ENCODE measurements around the gene WDR44.
"Not testable (repeated sequence)": the region's sequence is repeated elsewhere in the genome, so short reads cannot be mapped to it uniquely, and the experiment has no call there.

The WDR44 gene

GRCh38 chrX:118480172-118480571, 134.3 kb downstream of the WDR44 start:
- TF ChIP-seq, protein P1, sequence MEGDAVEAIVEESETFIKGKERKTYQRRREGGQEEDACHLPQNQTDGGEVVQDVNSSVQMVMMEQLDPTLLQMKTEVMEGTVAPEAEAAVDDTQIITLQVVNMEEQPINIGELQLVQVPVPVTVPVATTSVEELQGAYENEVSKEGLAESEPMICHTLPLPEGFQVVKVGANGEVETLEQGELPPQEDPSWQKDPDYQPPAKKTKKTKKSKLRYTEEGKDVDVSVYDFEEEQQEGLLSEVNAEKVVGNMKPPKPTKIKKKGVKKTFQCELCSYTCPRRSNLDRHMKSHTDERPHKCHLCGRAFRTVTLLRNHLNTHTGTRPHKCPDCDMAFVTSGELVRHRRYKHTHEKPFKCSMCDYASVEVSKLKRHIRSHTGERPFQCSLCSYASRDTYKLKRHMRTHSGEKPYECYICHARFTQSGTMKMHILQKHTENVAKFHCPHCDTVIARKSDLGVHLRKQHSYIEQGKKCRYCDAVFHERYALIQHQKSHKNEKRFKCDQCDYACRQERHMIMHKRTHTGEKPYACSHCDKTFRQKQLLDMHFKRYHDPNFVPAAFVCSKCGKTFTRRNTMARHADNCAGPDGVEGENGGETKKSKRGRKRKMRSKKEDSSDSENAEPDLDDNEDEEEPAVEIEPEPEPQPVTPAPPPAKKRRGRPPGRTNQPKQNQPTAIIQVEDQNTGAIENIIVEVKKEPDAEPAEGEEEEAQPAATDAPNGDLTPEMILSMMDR (conservative IDR thresholded peaks at IDR 0.05; ENCODE audit: low read depth, low read length) = no peak
- Histone ChIP-seq H3K4me1 (ENCODE audit: low read depth, poor library complexity, severe bottlenecking) (no peaks in the 10 kb centered on the region), H3K36me3 (ENCODE audit: insufficient read depth) (no peaks in the 10 kb centered on the region), H3K4me3 (IDR thresholded peaks at IDR 0.05; ENCODE audit: insufficient read depth, low read depth, low read length) (no peak overlapping the region), H2AFZ (ENCODE audit: low read depth) (no peak overlapping the region), H3K27me3 (ENCODE audit: insufficient read depth, low read depth) (no peaks in the 10 kb centered on the region), H3K9ac (no peak overlapping the region), H4K20me1 (ENCODE audit: insufficient read depth) (no peaks in the 10 kb centered on the region), H3K79me2 (ENCODE audit: insufficient read depth, low read depth) (no peaks in the 10 kb centered on the region), H3K4me2 (no peak overlapping the region), H3K27ac (no peak overlapping the region)

- not testable (repeated sequence) for H3K27ac ChIP-seq; H3K4me2 ChIP-seq; H2AFZ ChIP-seq (ENCODE audit: low read depth); H3K4me1 ChIP-seq (ENCODE audit: low read depth, poor library complexity, severe bottlenecking); H3K4me3 ChIP-seq (IDR thresholded peaks at IDR 0.05; ENCODE audit: insufficient read depth, low read depth, low read length); H3K36me3 ChIP-seq (ENCODE audit: insufficient read depth); H4K20me1 ChIP-seq (ENCODE audit: insufficient read depth); H3K9ac ChIP-seq; H3K27me3 ChIP-seq (ENCODE audit: insufficient read depth, low read depth); H3K79me2 ChIP-seq (ENCODE audit: insufficient read depth, low read depth)
Measured at GRCh38 chrX:118482384-118482783, 136.5 kb downstream of the WDR44 start.

DNA sequence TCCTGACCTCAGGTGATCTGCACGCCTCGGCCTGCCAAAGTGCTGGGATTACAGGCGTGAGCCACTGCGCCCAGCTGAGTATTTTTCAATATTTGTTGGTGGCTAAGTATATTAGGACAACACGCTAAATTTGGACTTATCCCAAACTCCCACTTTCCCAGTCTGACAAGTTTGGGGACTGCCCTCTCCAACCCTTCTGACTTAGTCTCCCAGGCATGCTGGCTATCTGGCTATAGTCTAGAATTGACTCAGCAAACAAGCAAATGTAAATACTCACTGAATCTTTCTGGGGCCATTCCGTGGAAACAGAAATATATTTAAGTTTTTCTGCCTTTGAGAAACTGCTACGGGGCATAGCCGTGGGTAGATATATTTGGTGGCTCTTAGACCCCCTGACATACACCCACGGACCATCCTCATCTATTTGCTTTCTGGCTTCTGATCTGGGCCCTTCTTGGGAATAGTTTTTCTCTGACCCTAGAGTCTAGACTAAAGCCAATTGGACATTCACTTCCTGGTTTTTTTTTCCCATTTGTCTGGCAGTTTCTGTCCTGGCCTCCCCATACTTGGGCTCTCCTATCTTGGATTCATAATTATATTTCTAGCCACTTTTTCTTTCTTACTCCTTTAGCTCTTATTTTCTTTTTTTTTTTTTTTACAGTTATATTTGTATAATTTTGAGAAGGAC, 138.5 kb downstream of the WDR44 start:
- TF ChIP-seq, protein P1 (conservative IDR thresholded peaks at IDR 0.05; ENCODE audit: low read depth, low read length) = no peak
- Histone ChIP-seq H2AFZ (ENCODE audit: low read depth) (no peak overlapping the region), H3K4me1 (ENCODE audit: low read depth, poor library complexity, severe bottlenecking) (no peaks in the 10 kb centered on the region), H4K20me1 (ENCODE audit: insufficient read depth) (no peaks in the 10 kb centered on the region), H3K36me3 (ENCODE audit: insufficient read depth) (no peaks in the 10 kb centered on the region), H3K4me2 (no peak overlapping the region), H3K79me2 (ENCODE audit: insufficient read depth, low read depth) (no peaks in the 10 kb centered on the region), H3K4me3 (IDR thresholded peaks at IDR 0.05; ENCODE audit: insufficient read depth, low read depth, low read length) (no peak overlapping the region), H3K27me3 (ENCODE audit: insufficient read depth, low read depth) (no peaks in the 10 kb centered on the region), H3K27ac (no peak overlapping the region), H3K9ac (no peak overlapping the region)

DNA sequence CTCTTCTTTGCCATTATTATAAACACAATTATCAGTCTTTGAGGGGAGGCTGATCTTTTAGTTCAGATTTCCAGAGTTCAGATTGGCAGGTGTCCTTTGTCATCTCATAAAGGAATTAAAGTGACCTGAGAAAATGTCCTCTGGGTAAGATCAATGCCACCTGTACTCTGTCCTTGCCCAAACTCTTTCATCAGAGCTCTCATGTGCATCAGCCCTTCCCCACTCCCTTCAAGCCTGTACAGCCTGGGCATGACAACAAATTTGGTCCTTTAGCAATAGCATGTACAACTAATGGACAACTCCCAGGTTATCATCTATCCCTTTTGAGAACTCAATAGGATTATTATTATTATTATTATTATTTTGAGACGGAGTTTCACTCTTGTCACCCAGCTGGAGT, 140.8 kb downstream of the WDR44 start:
- not testable (repeated sequence) for H4K20me1 ChIP-seq (ENCODE audit: insufficient read depth); H3K4me1 ChIP-seq (ENCODE audit: low read depth, poor library complexity, severe bottlenecking); H3K79me2 ChIP-seq (ENCODE audit: insufficient read depth, low read depth); H3K4me3 ChIP-seq (IDR thresholded peaks at IDR 0.05; ENCODE audit: insufficient read depth, low read depth, low read length); H3K9ac ChIP-seq; H3K4me2 ChIP-seq; H3K27ac ChIP-seq; H3K36me3 ChIP-seq (ENCODE audit: insufficient read depth); H2AFZ ChIP-seq (ENCODE audit: low read depth); H3K27me3 ChIP-seq (ENCODE audit: insufficient read depth, low read depth)

DNA sequence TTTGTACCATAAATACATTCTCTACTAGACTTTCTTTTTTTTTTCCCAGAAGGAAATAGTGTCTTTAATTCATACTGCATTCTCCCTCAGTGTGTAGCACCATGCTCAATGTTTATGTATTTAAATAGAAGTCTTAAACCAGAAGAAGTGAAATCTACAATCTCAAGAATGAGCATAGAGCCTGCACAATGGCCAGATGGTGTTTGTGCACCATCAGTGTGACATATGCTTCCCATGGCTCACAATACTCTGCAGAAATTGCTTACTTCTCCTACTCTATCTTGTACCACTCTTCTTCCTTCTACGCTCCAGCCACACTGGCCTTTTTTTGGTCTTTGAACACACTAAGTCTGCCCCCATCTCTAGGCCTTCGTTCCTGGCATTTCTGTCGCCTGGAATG, 147.1 kb downstream of the WDR44 start:
- H3K27ac ChIP-seq = no peak overlapping the region
- H4K20me1 ChIP-seq (ENCODE audit: insufficient read depth) = no peaks in the 10 kb centered on the region
- no peaks in the 10 kb centered on the region for H3K36me3 ChIP-seq (ENCODE audit: insufficient read depth)
- no peak overlapping the region for H3K9ac ChIP-seq
- TF ChIP-seq, protein P1 (conservative IDR thresholded peaks at IDR 0.05; ENCODE audit: low read depth, low read length) = no peak
- H3K79me2 ChIP-seq (ENCODE audit: insufficient read depth, low read depth) = no peaks in the 10 kb centered on the region
- H3K4me1 ChIP-seq (ENCODE audit: low read depth, poor library complexity, severe bottlenecking) = peaks cover 7% of the 10 kb centered on the region
- no peaks in the 10 kb centered on the region for H3K27me3 ChIP-seq (ENCODE audit: insufficient read depth, low read depth)
- no peak overlapping the region for H3K4me2 ChIP-seq
- H3K4me3 ChIP-seq (IDR thresholded peaks at IDR 0.05; ENCODE audit: insufficient read depth, low read depth, low read length) = no peak overlapping the region
- H2AFZ ChIP-seq (ENCODE audit: low read depth) = no peak overlapping the region
